Smooth muscle cell (in vitro differentiated cells): ENCODE results near the gene ZNF219. TPM values are rescaled to one million over a fixed set of nuclear protein-coding genes. Genes with fewer than 3 reads are reported as not detected.

Source experiments
- DNase-seq: peaks from one replicate; lab custom pipeline; 2025; ENCODE audit not compliant: unreplicated experiment; lab: John Stamatoyannopoulos, UW
- H2AFZ ChIP-seq: fragments of 200-600 bp; sonication (generic); 2 replicates; pipeline ENCODE4 v1.6.0; 2016; ENCODE audit warnings: antibody characterized with exemption, low read depth, mild to moderate bottlenecking
- H3F3A ChIP-seq: fragments of 200-600 bp; sonication (generic); 2 replicates; pipeline ENCODE4 v1.6.0; 2017; ENCODE audit warnings: antibody characterized with exemption, low read depth
- H3K27ac ChIP-seq: fragments of 200-600 bp; sonication (generic); 2 replicates; pipeline ENCODE4 v1.5.1; 2016; ENCODE audit warnings: low read depth, mild to moderate bottlenecking
- H3K27me3 ChIP-seq: fragments of 200-600 bp; sonication (generic); 2 replicates; pipeline ENCODE4 v1.6.1; 2016; ENCODE audit warnings: low read depth, mild to moderate bottlenecking
- H3K36me3 ChIP-seq: fragments of 200-600 bp; sonication (generic); 2 replicates; pipeline ENCODE4 v1.5.1; 2016; ENCODE audit warnings: low read depth
- H3K4me1 ChIP-seq: fragments of 200-600 bp; sonication (generic); 2 replicates; pipeline ENCODE4 v1.5.1; 2016; ENCODE audit warnings: low read depth
- H3K4me2 ChIP-seq: fragments of 200-600 bp; sonication (generic); 2 replicates; pipeline ENCODE4 v1.6.0; 2016; ENCODE audit warnings: mild to moderate bottlenecking
- H3K4me3 ChIP-seq: fragments of 200-600 bp; sonication (generic); 2 replicates; pipeline ENCODE4 v1.5.1; 2016; ENCODE audit warnings: mild to moderate bottlenecking
- H3K79me2 ChIP-seq: fragments of 200-600 bp; sonication (generic); 2 replicates; pipeline ENCODE4 v1.6.0; 2016; ENCODE audit warnings: low read depth, mild to moderate bottlenecking
- H3K9ac ChIP-seq: fragments of 200-600 bp; sonication (generic); 2 replicates; pipeline ENCODE4 v1.6.0; 2016; ENCODE audit warnings: low read depth
- H3K9me3 ChIP-seq: fragments of 200-600 bp; sonication (generic); replicated peaks from 2 replicates; pipeline ENCODE4 v1.5.1; 2016; ENCODE audit warnings: low read depth
- H4K20me1 ChIP-seq: fragments of 200-600 bp; sonication (generic); 2 replicates; pipeline ENCODE4 v1.6.0; 2016; ENCODE audit warnings: low read depth
- CTCF ChIP-seq: fragments of 200-600 bp; sonication (generic); IDR thresholded peaks from 2 replicates; pipeline ENCODE4 v1.5.1; 2017; ENCODE audit warnings: borderline replicate concordance, mild to moderate bottlenecking, antibody characterized with exemption; ENCODE audit not compliant: insufficient read depth, poor library complexity, severe bottlenecking
- WGBS: methylation state at CpG from one replicate; pipeline ENCODE4 v1.1.7; 2016; ENCODE audit warnings: low lambda C conversion rate; 5-methylcytosine and 5-hydroxymethylcytosine counted together
- polyA plus RNA-seq: library from polyadenylated mRNA; unstranded; fragments of >200 nt; fragmentation: Nextera tagmentation; extraction: Ambion mirVana; gene quantifications from 2 replicates; pipeline ENCODE4 v1.2.1, GENCODE V29; 2016
- total RNA-seq: library from RNA; depleted of rRNA; stranded (reverse); fragments of >200 nt; gene quantifications from 2 replicates; pipeline ENCODE4 v1.2.3, GENCODE V29; 2014

ZNF219 gene
- total and polyA plus RNA-seq, 2 experiments from 2014 or later: 8.8 to 10.0 TPM

- Histone ChIP-seq H3K9ac (no peak overlapping the region), H3K4me2 (no peak overlapping the region), H3F3A (peaks cover 66% of the 10 kb centered on the region), H3K4me1 (peaks cover 23% of the 10 kb centered on the region), H4K20me1 (peaks cover 34% of the 10 kb centered on the region), H3K4me3 (no peak overlapping the region), H3K27me3 (no peaks in the 10 kb centered on the region), H3K9me3 (no peaks in the 10 kb centered on the region), H3K79me2 (no peaks in the 10 kb centered on the region), H3K36me3 (no peaks in the 10 kb centered on the region), H3K27ac (peak overlapping the region; percentile 11), H2AFZ (no peak overlapping the region)
- WGBS: 90% methylated on average over 44 of the region's 45 CpGs
- TF ChIP-seq CTCF: peak; percentile 49
- DNase-seq: no peak
These were observed 8.1 kb downstream of the ZNF219 start for GRCh38 chr14:21090194-21090939.

GRCh38 chr14:21089877-21090193, 8.6 kb downstream of the ZNF219 start:
- Histone ChIP-seq H3K27me3 (no peaks in the 10 kb centered on the region), H3K27ac (no peak overlapping the region), H3K9ac (no peak overlapping the region), H3K36me3 (no peaks in the 10 kb centered on the region), H3K4me3 (no peak overlapping the region), H3K4me2 (no peak overlapping the region), H4K20me1 (peaks cover 29% of the 10 kb centered on the region), H3K79me2 (no peaks in the 10 kb centered on the region), H3K9me3 (no peaks in the 10 kb centered on the region), H3F3A (peaks cover 66% of the 10 kb centered on the region), H2AFZ (no peak overlapping the region), H3K4me1 (peaks cover 18% of the 10 kb centered on the region)
- DNase-seq: no peak
- 97% methylated on average over 5 of the region's 5 CpGs for WGBS
- no peak for TF ChIP-seq CTCF

- 92% methylated on average over 1 of the region's 1 CpG for WGBS
- H2AFZ ChIP-seq: no peak overlapping the region
- H3F3A ChIP-seq: peaks cover 66% of the 10 kb centered on the region
- peaks cover 29% of the 10 kb centered on the region for H4K20me1 ChIP-seq
- H3K36me3 ChIP-seq: peaks cover under 1% of the 10 kb centered on the region
- H3K79me2 ChIP-seq: no peaks in the 10 kb centered on the region
- no peak overlapping the region for H3K9ac ChIP-seq
- DNase-seq: no peak
- no peak overlapping the region for H3K4me3 ChIP-seq
- no peaks in the 10 kb centered on the region for H3K9me3 ChIP-seq
- peaks cover 17% of the 10 kb centered on the region for H3K4me1 ChIP-seq
- no peaks in the 10 kb centered on the region for H3K27me3 ChIP-seq
- TF ChIP-seq CTCF: no peak
- peak overlapping the region; percentile 90 for H3K27ac ChIP-seq
- H3K4me2 ChIP-seq: no peak overlapping the region
These were observed 9.2 kb downstream of the ZNF219 start for GRCh38 chr14:21089271-21089670.

GRCh38 chr14:21088687-21089086, 9.8 kb downstream of the ZNF219 start:
- no peak overlapping the region for H3K4me2 ChIP-seq

More at GRCh38 chr14:21088687-21089086, 9.8 kb downstream of the ZNF219 start:
- peaks cover 4% of the 10 kb centered on the region for H3K36me3 ChIP-seq
- H3K9me3 ChIP-seq: no peaks in the 10 kb centered on the region
- no peak overlapping the region for H3K9ac ChIP-seq
- TF ChIP-seq CTCF: no peak
- no peak for DNase-seq
- peak overlapping the region; percentile 90 for H3K27ac ChIP-seq
- H4K20me1 ChIP-seq: peaks cover 29% of the 10 kb centered on the region
- H3K79me2 ChIP-seq: no peaks in the 10 kb centered on the region
- H3F3A ChIP-seq: peaks cover 60% of the 10 kb centered on the region
- peaks cover 11% of the 10 kb centered on the region for H3K4me1 ChIP-seq
- no peaks in the 10 kb centered on the region for H3K27me3 ChIP-seq
- no peak overlapping the region for H3K4me3 ChIP-seq
- 100% methylated on average over 4 of the region's 4 CpGs for WGBS
- no peak overlapping the region for H2AFZ ChIP-seq
